ENCODE data around the gene TAF4.

DNA sequence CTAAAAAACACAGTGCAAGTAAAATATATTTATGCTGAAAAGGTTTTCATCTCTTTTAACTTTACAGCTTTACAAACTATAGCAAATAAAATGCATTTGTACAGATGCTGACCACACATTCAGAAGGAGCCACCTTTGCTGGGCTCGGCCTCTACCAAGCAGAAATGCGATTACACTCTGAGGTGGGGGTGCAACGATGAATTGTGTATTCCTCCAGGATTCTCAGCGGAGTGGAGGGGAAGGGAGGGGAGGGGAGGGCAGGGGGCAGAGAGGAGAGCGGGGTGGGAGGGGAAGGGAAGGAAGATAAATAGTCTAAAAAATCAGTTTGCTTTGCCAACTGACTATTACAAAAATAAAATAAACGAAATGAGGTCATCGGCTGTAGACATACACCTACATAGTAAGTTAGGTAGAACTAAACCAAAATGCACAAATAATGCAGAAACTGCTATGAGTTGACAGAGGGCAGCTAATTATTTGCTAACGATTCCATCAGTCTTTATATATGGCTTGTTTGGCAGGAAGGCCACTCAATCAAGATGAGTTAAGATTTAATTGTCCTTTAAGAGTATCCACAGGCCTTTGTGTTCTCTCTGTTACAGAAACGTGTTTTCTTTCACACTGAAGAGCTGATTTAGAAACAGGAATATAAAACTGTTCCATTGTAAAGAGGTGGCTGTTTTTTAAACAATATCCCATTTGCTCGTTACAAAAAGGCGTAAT is 90.1 kb downstream of the TAF4 start:
- TF ChIP-seq, protein P1, sequence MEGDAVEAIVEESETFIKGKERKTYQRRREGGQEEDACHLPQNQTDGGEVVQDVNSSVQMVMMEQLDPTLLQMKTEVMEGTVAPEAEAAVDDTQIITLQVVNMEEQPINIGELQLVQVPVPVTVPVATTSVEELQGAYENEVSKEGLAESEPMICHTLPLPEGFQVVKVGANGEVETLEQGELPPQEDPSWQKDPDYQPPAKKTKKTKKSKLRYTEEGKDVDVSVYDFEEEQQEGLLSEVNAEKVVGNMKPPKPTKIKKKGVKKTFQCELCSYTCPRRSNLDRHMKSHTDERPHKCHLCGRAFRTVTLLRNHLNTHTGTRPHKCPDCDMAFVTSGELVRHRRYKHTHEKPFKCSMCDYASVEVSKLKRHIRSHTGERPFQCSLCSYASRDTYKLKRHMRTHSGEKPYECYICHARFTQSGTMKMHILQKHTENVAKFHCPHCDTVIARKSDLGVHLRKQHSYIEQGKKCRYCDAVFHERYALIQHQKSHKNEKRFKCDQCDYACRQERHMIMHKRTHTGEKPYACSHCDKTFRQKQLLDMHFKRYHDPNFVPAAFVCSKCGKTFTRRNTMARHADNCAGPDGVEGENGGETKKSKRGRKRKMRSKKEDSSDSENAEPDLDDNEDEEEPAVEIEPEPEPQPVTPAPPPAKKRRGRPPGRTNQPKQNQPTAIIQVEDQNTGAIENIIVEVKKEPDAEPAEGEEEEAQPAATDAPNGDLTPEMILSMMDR (IDR thresholded peaks at IDR 0.05; ENCODE audit: poor library complexity, severe bottlenecking), result no peak
- TF ChIP-seq, protein P2, sequence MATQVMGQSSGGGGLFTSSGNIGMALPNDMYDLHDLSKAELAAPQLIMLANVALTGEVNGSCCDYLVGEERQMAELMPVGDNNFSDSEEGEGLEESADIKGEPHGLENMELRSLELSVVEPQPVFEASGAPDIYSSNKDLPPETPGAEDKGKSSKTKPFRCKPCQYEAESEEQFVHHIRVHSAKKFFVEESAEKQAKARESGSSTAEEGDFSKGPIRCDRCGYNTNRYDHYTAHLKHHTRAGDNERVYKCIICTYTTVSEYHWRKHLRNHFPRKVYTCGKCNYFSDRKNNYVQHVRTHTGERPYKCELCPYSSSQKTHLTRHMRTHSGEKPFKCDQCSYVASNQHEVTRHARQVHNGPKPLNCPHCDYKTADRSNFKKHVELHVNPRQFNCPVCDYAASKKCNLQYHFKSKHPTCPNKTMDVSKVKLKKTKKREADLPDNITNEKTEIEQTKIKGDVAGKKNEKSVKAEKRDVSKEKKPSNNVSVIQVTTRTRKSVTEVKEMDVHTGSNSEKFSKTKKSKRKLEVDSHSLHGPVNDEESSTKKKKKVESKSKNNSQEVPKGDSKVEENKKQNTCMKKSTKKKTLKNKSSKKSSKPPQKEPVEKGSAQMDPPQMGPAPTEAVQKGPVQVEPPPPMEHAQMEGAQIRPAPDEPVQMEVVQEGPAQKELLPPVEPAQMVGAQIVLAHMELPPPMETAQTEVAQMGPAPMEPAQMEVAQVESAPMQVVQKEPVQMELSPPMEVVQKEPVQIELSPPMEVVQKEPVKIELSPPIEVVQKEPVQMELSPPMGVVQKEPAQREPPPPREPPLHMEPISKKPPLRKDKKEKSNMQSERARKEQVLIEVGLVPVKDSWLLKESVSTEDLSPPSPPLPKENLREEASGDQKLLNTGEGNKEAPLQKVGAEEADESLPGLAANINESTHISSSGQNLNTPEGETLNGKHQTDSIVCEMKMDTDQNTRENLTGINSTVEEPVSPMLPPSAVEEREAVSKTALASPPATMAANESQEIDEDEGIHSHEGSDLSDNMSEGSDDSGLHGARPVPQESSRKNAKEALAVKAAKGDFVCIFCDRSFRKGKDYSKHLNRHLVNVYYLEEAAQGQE (IDR thresholded peaks at IDR 0.05; ENCODE audit: borderline replicate concordance), result no peak
- TF ChIP-seq TAF1 (IDR thresholded peaks at IDR 0.05; ENCODE audit: low read depth), result no peak
- TF ChIP-seq EP300 (conservative IDR thresholded peaks at IDR 0.05; ENCODE audit: poor library complexity, severe bottlenecking), result no peak
- TF ChIP-seq SMC3 (conservative IDR thresholded peaks at IDR 0.05; ENCODE audit: poor library complexity), result no peak
- no peak for TF ChIP-seq POLR2AphosphoS5 (IDR thresholded peaks at IDR 0.05)
